Hematopoietic multipotent progenitor cell treated with erythropoietin and hydrocortisone succinate and interleukin-3 and kit ligand, for 6 days (in vitro differentiated cells): ENCODE results near the gene STAC2.

ENCODE experiments used
- DNase-seq: peaks from one replicate; pipeline ENCODE4 v3.0.0-alpha.2; 2015

STAC2 gene

DNA sequence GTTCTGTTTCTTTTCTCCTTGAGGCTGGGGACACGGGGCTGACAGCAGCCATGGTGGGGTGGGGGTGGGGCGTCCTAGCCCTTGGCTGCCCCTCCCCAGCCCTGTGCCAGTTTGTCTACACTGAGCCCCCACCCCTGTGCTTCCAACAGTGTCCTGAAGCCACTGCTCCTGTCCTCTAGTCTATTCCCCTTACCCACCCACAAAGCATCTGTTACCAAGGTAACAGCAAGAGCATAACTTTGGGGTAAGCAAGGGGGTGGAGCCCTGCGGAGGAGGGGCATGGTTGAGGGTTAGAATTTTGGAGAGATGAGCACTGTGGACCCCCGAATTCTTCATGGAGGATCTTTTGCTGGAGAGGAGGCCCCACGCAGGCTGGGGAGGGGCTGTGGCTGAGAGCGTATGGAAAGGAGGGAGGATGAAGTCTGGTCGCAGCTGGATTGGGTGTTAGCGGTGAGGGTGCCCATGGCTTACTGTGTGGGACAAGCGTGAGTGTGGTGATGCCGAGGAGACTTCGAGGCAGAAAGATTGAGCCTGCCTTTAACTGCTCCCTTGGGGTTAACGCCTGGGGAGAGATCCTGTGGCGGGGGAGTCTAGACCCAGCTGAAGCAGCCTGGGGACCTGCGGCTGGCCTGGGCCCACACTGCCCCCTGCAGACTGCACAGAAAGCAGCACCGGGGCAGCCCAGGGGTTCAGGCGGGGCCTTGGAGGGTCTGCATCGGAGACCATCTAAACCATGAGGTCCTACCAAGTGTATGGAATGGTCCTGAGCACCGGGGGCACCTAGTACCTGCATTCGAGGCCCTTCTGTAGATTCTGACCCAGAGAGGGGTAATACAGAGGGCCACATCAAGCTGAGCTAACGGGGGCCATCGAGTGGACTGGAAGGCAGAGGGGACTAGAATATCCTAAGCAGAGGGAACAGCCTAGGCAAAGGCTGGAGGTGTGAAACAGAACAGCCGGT is 6.1 kb upstream of the STAC2 start:
- DNase-seq, result peak; percentile 57

DNA sequence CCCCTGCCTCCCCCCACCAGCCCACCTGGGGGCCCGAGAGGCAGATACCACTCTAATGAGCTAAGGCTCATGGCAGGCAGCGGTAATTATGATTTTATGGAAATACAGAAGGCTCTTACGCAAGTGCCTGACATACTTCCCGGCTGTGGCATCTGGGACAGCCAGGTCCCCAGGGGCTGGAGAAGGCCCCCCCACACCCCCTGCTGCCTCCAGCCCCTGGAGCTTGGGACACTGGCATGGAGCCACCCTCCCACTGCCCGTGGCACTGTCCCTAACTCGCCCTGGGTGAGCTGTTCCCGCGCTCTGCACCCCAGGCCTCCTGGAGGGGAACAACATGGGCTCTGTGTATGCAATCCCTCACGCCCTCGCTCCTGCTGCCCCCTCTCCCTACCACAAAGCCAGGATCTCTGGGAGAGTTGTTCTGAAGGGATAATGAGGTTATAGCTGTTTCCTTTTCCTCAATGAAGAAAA is 5.4 kb upstream of the STAC2 start:
- no peak for DNase-seq

GRCh38 chr17:39230361-39230760 is 4.6 kb upstream of the STAC2 start:
- DNase-seq, result no peak

DNA sequence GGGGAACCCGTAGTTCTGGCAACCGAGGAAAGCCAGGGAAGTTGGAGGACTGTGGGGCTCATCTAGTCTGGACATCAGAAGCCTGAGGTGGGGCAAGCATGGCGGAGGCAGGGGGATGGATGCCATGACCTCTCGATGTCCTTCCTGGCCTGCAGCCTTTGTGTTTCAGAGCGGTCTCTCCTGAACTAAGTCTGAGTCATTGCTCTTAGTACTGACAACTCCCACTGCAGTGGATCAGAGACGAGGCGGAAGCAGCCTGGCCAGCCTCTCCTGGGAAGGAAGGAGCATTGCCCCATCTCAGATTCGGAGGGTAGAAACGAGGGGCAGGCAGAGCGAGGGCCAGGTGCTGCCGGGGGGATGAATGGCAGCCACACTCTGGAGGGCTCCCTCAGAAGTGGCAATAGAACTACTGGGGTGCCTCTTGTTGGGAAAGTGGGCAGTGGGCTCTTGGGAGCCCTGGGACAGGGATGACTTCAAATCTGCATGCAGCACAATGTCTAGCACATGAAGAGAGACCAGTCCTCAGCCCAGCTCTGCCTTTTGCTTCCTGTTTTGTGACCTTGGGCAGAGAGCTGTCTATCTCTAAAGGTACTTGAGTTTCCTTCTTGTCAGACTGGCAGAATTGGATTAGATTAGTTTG is 3.6 kb upstream of the STAC2 start:
- no peak for DNase-seq

- DNase-seq, result no peak
These were observed 1.7 kb upstream of the STAC2 start for GRCh38 chr17:39227364-39227919.

- DNase-seq, result peak; percentile 58
These were observed 376 bp upstream of the STAC2 start for GRCh38 chr17:39225959-39226683.

DNA sequence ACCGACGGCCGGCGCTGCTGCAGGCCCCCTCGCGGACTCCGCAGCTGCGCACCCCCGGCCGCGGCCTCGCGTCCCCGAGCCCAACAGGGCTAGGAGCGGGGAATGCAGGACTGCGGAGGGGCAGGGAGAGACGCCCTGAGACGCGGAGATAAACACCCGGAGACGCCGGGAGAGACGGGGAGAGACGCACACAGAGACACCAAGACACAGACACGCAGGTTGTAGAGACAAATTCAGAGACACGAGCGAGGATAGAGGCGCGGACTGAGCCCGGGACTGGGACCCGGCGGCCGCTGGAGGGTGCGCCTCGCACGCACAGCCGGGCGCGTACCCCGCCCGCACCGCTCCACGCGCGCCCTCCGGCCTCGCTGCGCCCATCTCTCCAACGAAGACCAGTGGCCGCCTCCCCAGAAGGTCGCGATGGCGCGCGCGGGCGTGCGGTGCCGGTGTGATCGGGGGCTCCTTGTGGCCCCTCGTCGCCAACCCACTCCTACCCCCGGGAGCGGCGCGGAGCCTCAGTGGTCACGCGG is 902 bp downstream of the STAC2 start:
- DNase-seq, result no peak

- DNase-seq, result no peak
These were observed 1.6 kb downstream of the STAC2 start for GRCh38 chr17:39223907-39224777.

- no peak for DNase-seq
These were observed 2.6 kb downstream of the STAC2 start for GRCh38 chr17:39222866-39223834.

DNA sequence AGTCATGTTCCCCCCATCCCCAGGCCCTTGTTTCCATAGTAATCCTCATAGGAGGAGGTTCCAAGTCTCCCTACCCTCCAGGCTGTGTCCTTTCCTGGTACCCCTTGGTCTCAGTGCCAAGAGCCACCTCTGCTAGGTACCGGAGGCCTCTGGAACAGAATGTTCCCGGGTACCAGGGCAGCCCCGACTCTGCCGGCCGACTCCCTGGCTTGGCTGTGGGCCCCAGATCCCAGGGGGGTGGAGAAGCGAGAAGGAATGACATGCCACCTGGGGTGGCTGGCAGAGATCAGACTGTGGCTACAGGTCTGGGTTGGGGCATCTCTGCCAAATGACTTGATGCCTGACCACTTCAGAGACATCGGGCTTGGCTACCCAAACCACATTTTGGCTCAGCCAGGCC is 3.6 kb downstream of the STAC2 start:
- no peak for DNase-seq

DNA sequence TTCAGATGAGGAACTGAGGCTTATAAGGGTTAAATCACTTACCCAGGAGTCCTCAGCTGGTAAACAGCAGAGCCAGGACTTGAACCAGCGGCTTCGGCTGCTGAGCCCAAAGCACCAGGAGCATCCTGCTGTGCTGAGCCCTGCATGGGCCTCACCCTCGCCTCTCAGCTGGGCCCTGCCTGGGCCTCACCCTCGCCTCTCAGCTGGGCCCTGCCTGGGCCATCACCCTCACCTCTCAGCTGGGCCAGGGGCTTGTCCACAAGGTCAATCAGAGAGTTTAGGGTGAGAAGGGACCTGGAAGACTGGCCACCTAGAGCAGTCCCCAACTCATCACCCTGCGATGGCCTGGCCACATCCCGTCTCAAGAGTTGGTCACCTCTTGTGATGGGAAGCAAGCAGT is 4.2 kb downstream of the STAC2 start:
- DNase-seq, result no peak

- no peak for DNase-seq
These were observed 6.0 kb downstream of the STAC2 start for GRCh38 chr17:39219647-39220154.

DNA sequence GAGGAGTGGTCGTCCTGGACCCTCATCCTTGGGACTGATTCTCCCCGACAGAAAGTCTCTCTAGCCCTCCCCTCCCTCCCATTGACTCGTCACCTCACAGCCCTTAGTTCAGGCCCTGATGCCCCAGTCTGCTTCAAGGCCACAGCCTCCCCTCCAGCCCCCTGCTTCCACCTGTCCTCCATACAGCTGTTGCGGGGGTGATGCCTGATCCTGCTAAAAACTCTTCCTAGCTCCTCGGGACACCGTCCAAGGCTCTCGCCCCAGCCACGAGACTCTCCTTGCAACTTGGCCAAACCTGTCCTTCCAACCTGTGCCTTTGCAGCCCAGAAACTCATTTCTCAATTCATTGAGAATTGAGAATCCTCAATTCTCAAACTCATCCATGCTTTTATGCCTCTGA is 6.8 kb downstream of the STAC2 start:
- DNase-seq, result no peak

GRCh38 chr17:39217734-39218369 is 7.9 kb downstream of the STAC2 start:
- DNase-seq, result no peak

DNA sequence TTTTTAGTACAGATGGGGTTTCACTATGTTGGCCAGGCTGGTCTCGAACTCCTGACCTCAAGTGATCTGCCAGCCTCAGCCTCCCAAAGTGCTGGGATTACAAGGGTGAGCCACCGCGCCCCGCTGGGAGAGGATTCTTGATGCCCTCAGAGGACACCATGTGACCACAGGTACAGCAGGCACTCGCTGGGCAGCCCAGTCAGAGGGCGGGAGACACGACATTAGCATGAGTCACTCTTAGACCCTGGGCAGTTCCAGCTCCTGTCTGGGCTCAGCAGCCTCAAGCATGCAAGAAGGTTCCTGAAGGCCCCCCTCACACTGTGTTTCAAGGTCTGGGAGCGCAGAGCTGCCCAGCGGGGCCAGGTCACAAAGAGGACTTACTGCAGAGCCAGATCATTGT is 11.9 kb downstream of the STAC2 start:
- no peak for DNase-seq

DNA sequence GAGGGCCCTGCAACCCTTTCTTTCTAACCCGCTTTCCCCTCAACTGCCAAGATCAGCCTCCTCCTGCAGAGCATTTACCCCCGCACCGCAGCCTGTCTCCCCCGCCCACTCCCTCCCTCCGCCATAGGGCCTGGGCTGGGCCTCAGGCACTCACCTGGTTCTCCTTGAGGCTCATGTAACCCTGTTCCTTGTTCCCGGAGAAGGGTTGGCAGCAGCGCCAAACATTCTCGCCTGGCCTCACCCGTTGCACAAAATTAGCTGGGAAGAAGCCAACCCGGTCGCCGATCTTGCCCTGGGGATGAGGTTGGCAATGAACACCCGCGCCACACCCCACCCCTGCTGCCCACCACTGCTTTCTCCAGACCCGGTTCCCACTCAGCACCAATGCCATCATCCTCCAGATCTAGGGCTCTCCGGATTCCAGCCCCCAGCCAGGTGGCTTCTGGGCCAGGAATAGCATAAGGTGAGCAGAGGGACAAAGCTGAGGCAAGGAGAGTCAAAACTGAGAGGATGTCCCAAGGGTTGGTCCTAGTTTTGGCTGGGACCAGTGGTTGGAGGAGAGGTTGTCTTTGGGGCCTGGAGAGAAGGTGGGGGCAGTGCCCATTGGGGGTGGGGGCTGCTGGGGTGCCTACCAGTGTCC is 12.8 kb downstream of the STAC2 start:
- no peak for DNase-seq

DNA sequence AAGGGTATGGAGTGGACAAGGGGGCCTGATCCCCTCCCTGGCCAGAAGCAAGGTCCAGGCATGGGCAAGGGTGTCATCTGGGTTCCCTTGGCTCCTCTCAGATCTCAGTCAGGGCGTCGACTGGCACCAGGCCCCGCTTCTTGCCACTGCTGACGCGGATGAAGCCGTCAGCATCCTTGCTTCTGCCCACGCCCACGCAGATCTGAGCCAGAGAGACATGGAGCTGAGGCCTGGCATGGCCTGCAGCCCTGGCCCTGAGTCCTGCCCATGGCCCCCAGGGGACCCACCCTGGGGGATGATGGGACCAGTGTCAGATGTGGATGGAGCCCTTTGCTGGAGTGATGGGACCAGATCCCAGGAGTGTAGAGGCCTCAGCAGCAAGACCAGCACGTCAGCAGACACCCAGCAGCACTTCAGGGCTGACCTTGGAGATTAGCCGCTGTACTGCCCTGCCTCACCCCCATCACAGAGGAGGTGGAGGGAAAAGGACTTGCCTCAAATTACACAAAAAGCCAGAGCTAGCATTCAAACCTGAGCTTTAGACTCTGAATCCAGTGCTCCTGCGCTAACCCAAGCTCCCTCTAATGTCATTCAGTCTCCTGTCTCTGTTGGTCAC is 13.4 kb downstream of the STAC2 start:
- no peak for DNase-seq

- DNase-seq, result no peak
These were observed 15.7 kb downstream of the STAC2 start for GRCh38 chr17:39210093-39210434.
